Lung (tissue), 12 donors: Measurements from ENCODE around the gene SLC11A2. TPM values are rescaled to one million over a fixed set of nuclear protein-coding genes. Genes with fewer than 3 reads are reported as not detected.

Source experiments
- ATAC-seq: fragments of 200-7000 bp; cut with Tn5 transposase; one replicate; pipeline ENCODE4 v1.9.1; 2020; ENCODE audit warnings: moderate number of reproducible peaks; ENCODE audit not compliant: insufficient read depth, low FRiP score
- DNase-seq, 3 donors: peaks; one replicate each; pipeline ENCODE4 v3.0.0-alpha.2; 2013 to 2017
- H3K27ac ChIP-seq, 2 donors: one replicate each; pipeline ENCODE4 v1.5.1; 2013; ENCODE audit warnings: mild to moderate bottlenecking in 2 of 2, moderate library complexity in 2 of 2, control low read depth in 1 of 2, inconsistent platforms in 1 of 2, low read depth in 1 of 2, low read length in 1 of 2
- H3K27me3 ChIP-seq, 3 donors: one replicate each; pipeline ENCODE4 v1.5.1; 2013; ENCODE audit warnings: low read length in 2 of 3; ENCODE audit not compliant: control insufficient read depth in 3 of 3, insufficient read depth in 3 of 3
- H3K36me3 ChIP-seq, 4 donors: one replicate each; pipeline ENCODE4 v1.5.1; 2013; ENCODE audit warnings: low read length in 4 of 4, mild to moderate bottlenecking in 1 of 4, moderate library complexity in 1 of 4; ENCODE audit not compliant: control insufficient read depth in 4 of 4, insufficient read depth in 4 of 4
- H3K4me1 ChIP-seq, 5 donors: one replicate each; pipeline ENCODE4 v1.5.1; 2013; ENCODE audit warnings: low read length in 5 of 5, mild to moderate bottlenecking in 2 of 5, moderate library complexity in 1 of 5; ENCODE audit not compliant: control insufficient read depth in 5 of 5, insufficient read depth in 5 of 5
- H3K4me3 ChIP-seq: one replicate; pipeline ENCODE4 v1.5.1; 2013; ENCODE audit warnings: mild to moderate bottlenecking, control low read depth, moderate library complexity
- H3K9ac ChIP-seq, 2 donors: one replicate each; pipeline ENCODE4 v1.5.1; 2013; ENCODE audit warnings: low read length in 2 of 2, control low read depth in 1 of 2; ENCODE audit not compliant: insufficient read depth in 1 of 2
- H3K9me3 ChIP-seq, 4 donors: one replicate each; pipeline ENCODE4 v1.5.1; 2013; ENCODE audit warnings: low read length in 3 of 4, mild to moderate bottlenecking in 1 of 4, moderate library complexity in 1 of 4; ENCODE audit not compliant: control insufficient read depth in 4 of 4, insufficient read depth in 3 of 4
- CTCF ChIP-seq: IDR thresholded peaks from 2 replicates; pipeline ENCODE4 v1.5.1; 2012; ENCODE audit warnings: mild to moderate bottlenecking; ENCODE audit errors: control extremely low read depth, extremely low read depth
- WGBS, 2 donors: extraction: QIAGEN DNeasy Blood & Tissue Kit; methylation state at CpG; one replicate each; pipeline ENCODE4 v1.1.7; 2013; 5-methylcytosine and 5-hydroxymethylcytosine counted together
- polyA plus RNA-seq, 2 donors: library from polyadenylated mRNA; stranded (reverse); fragments of 200-250 nt; gene quantifications; one replicate each; pipeline ENCODE4 v1.2.1, GENCODE V29; 2013
- total RNA-seq, 2 donors: library from RNA; depleted of rRNA in 1 of 2; stranded (reverse); fragments of >200 nt in 1 of 2; gene quantifications; one replicate each; pipeline ENCODE4 v1.2.1, GENCODE V29; 2014 to 2021
- donor health status: control.
- donor health status: control.
- donor health status: Bipolar disorder and iron deficiency.
- donor health status: healthy.
- donor health status: DM: yes; HTN: yes; CAD: no.

Gene SLC11A2
- total and polyA plus RNA-seq, 4 donors = 29.2 to 129 (median 90.6) TPM

- no peak for ATAC-seq
- Histone ChIP-seq H3K4me3 (no peak overlapping the region), H3K4me1 (no peaks in the 10 kb centered on the region), H3K27ac (no peak overlapping the region), H3K27me3 (no peaks in the 10 kb centered on the region), H3K9ac (no peak overlapping the region), H3K36me3 (peaks cover 47 to 56% (median 48%) of the 10 kb centered on the region in 4 donors), H3K9me3 (no peaks in the 10 kb centered on the region)
- no peak for TF ChIP-seq CTCF
- no peak for DNase-seq
- WGBS, 2 donors = 84 to 88% methylated on average over 9 of the region's 9 CpGs
Measured at GRCh38 chr12:51062631-51063397, 36.6 kb upstream of the SLC11A2 start.

- Histone ChIP-seq H3K36me3 (peaks cover 41 to 49% (median 47%) of the 10 kb centered on the region in 4 donors), H3K4me1 (peaks cover 0 to 2% (median 0%) of the 10 kb centered on the region in 5 donors), H3K4me3 (no peak overlapping the region), H3K9ac (no peak overlapping the region), H3K27me3 (no peaks in the 10 kb centered on the region), H3K9me3 (no peaks in the 10 kb centered on the region), H3K27ac (no peak overlapping the region)
- WGBS, 2 donors = 79 to 87% methylated on average over 7 of the region's 7 CpGs
- DNase-seq (no peak), ATAC-seq (no peak)
- no peak for TF ChIP-seq CTCF
Measured at GRCh38 chr12:51059086-51059485, 32.9 kb upstream of the SLC11A2 start.

- Histone ChIP-seq H3K9ac (no peak overlapping the region), H3K4me1 (peaks cover 0 to 2% (median 0%) of the 10 kb centered on the region in 5 donors), H3K9me3 (no peaks in the 10 kb centered on the region), H3K4me3 (no peak overlapping the region), H3K36me3 (peaks cover 33 to 46% (median 38%) of the 10 kb centered on the region in 4 donors), H3K27ac (no peak overlapping the region), H3K27me3 (no peaks in the 10 kb centered on the region)
- DNase-seq = no peak
- peak; percentile 42 for ATAC-seq
- no peak for TF ChIP-seq CTCF
- WGBS, 2 donors = 38 to 47% methylated on average over 5 of the region's 5 CpGs
Measured at GRCh38 chr12:51056242-51056641, 30.1 kb upstream of the SLC11A2 start.
